Progenitor cell of endocrine pancreas (in vitro differentiated cells): Measurements from ENCODE around the gene ITGA3. TPM values are rescaled to one million over a fixed set of nuclear protein-coding genes. Genes with fewer than 3 reads are reported as not detected.

Source experiments
- DNase-seq: peaks from one replicate; pipeline ENCODE4 v3.0.0; 2021; ENCODE audit warnings: low spot score; ENCODE audit not compliant: unreplicated experiment
- H3K27ac Mint-ChIP-seq: 2 replicates; pipeline ENCODE4 v1.8.0; 2021; ENCODE audit warnings: mild to moderate bottlenecking, moderate library complexity, mixed read lengths
- H3K27me3 Mint-ChIP-seq: 2 replicates; pipeline ENCODE4 v1.8.0; 2021; ENCODE audit warnings: mixed read lengths
- H3K36me3 Mint-ChIP-seq: 2 replicates; pipeline ENCODE4 v1.8.0; 2022; ENCODE audit warnings: mixed read lengths; ENCODE audit not compliant: insufficient read depth
- H3K4me1 Mint-ChIP-seq: 2 replicates; pipeline ENCODE4 v1.8.0; 2021; ENCODE audit warnings: low read depth, mixed read lengths
- H3K4me3 Mint-ChIP-seq: 2 replicates; pipeline ENCODE4 v1.8.0; 2021; ENCODE audit warnings: low read depth, mild to moderate bottlenecking, moderate library complexity, mixed read lengths
- H3K9me3 Mint-ChIP-seq: 2 replicates; pipeline ENCODE4 v1.8.0; 2021; ENCODE audit warnings: low read depth, mixed read lengths
- total RNA-seq: library from RNA; stranded (reverse); gene quantifications from 2 replicates; pipeline ENCODE4 v1.2.1, GENCODE V29; 2021
- TF ChIP-seq, protein P1 (sequence below): fragments of 200-600 bp; sonication (generic); IDR thresholded peaks from one replicate; pipeline ENCODE4 v1.5.0; 2021; ENCODE audit warnings: antibody characterized with exemption, mild to moderate bottlenecking; ENCODE audit not compliant: unreplicated experiment

The ITGA3 gene
- total RNA-seq, 1 donor from 2014 or later: 17.6 TPM

DNA sequence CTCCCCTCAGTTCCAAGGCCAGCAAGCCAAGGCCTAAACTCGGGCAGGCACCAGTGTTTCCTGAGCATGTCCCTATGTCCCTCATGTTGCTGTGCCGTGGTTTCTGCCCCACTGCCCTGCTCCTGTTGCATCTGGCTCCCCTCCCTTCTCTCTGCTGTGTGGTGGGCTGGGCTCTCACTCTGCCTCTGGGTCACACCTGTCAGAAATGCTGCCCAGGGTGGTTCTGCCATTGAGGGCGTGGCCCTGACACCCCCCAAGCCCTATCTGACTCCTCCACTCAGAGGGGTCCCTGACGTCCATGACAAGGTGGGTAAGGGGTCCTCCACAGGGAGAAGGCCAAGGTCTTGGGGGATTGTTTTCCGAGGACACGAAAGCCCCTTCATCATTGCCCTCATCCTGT, 9.2 kb upstream of the ITGA3 start:
- H3K27ac Mint-ChIP-seq: no peak overlapping the region
- H3K4me1 Mint-ChIP-seq: no peaks in the 10 kb centered on the region

DNA sequence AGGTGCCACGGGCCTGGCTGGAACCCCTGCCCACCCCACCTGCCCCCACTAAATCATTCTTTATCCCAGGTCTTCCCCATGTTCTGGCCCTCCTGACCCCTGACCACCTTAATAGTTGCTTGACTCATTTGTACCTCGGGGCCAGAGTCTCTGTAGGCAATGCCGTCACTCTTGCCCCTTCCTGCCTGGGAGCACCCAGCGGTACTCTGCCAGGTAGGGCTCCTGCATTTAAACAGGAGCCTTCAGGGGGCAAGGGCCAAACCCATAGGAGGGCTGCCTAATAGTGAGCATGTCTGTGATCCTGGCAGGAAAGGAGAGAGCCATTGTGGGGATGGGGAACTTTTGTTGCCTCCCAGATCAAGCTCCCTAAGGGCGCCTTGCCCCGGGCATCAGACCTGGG, 8.8 kb upstream of the ITGA3 start:
- Mint-ChIP-seq H3K27me3 (peaks cover 18% of the 10 kb centered on the region), H3K9me3 (no peaks in the 10 kb centered on the region), H3K4me3 (no peak overlapping the region), H3K27ac (no peak overlapping the region), H3K36me3 (no peaks in the 10 kb centered on the region), H3K4me1 (peaks cover 3% of the 10 kb centered on the region)
- no peak for DNase-seq
- TF ChIP-seq, protein P1, sequence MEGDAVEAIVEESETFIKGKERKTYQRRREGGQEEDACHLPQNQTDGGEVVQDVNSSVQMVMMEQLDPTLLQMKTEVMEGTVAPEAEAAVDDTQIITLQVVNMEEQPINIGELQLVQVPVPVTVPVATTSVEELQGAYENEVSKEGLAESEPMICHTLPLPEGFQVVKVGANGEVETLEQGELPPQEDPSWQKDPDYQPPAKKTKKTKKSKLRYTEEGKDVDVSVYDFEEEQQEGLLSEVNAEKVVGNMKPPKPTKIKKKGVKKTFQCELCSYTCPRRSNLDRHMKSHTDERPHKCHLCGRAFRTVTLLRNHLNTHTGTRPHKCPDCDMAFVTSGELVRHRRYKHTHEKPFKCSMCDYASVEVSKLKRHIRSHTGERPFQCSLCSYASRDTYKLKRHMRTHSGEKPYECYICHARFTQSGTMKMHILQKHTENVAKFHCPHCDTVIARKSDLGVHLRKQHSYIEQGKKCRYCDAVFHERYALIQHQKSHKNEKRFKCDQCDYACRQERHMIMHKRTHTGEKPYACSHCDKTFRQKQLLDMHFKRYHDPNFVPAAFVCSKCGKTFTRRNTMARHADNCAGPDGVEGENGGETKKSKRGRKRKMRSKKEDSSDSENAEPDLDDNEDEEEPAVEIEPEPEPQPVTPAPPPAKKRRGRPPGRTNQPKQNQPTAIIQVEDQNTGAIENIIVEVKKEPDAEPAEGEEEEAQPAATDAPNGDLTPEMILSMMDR: no peak

More for the DNA sequence above, 9.2 kb upstream of the ITGA3 start:
- Mint-ChIP-seq H3K36me3 (no peaks in the 10 kb centered on the region), H3K27me3 (peaks cover 18% of the 10 kb centered on the region), H3K9me3 (no peaks in the 10 kb centered on the region), H3K4me3 (no peak overlapping the region)
- no peak for DNase-seq
- TF ChIP-seq, protein P1: no peak

DNA sequence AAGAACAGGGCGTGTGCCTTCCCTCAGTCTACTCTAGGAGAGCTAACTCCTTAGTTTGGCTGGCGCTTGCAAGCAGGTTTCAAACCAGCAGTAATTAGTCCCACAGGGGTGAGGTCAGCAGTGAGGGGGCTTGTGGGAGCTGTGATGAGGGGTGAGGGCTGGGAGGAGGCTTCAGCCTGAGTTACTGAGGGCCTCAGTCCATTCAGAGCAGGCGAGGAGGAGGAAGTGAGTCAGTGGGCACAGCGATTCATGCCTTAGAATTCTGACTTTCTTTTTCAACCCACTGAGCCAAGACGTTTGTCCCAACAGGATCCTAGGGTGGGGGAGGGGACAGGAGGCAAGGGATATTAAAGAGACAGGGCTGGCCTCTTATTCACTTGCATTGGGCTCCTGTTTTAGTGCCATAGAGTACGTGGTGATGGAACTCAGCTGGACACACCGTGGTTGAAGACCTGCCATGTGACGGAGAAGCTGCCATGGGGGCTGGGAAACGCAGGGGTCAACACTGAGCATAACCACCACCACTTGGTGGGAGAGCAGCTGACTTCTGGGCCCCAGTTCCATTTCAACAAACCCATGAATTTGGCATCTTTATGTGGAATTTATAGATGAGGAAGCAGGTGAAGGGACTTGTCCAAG, 8.3 kb upstream of the ITGA3 start:
- Mint-ChIP-seq H3K4me1 (peaks cover 9% of the 10 kb centered on the region), H3K4me3 (no peak overlapping the region), H3K36me3 (no peaks in the 10 kb centered on the region), H3K27ac (no peak overlapping the region), H3K9me3 (no peaks in the 10 kb centered on the region), H3K27me3 (peaks cover 18% of the 10 kb centered on the region)
- TF ChIP-seq, protein P1: no peak
- DNase-seq: no peak

DNA sequence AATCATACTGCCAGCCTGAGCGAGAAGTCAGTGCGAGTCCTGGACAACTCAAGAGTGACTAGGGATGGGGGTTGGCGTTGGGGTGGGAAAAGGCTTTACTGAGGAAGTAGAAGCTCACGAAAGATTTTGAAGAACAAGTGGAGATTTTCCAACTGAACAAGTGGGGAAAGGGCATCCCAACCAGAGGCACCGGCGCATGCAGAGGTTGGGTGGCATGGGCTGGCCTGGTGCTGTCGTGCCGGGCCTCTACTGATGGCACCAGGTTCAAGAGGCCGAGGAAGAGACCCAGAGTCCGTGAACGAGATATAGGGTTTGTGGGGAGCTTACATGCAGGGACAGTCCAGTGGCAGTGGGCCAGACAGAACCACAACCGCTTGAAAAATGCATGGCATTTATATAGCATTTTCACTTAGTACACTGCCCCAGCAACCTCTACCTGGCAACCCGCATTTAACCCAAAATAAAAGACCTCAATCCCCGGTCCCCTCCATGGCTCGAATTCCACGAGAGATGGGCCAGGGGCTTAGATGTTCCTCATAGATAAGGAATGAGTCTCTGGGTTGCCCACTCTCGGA, 7.7 kb upstream of the ITGA3 start:
- Mint-ChIP-seq H3K9me3 (no peaks in the 10 kb centered on the region), H3K27me3 (peaks cover 23% of the 10 kb centered on the region), H3K4me1 (peaks cover 15% of the 10 kb centered on the region), H3K36me3 (no peaks in the 10 kb centered on the region), H3K4me3 (no peak overlapping the region), H3K27ac (no peak overlapping the region)
- TF ChIP-seq, protein P1: no peak
- no peak for DNase-seq

DNA sequence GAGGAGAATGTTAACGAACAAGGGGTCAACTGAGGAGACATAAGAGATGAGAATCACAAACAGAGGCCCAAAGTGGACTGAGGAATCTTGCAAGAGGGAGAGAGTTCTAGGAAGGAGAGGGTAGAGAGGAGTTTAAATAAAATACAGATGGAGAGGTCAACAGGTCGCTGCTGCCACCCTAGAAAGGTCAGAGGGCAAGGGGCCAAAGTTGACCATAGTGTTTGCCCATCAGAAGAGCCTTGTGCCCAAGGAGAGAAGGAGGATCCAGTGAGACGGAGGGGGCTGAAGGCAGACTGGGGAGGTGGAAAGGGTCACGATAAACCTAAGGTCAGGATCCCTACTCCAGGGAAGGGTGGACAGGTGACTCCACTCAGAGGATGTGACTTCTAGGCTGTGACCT, 6.9 kb upstream of the ITGA3 start:
- Mint-ChIP-seq H3K27ac (no peak overlapping the region), H3K36me3 (no peaks in the 10 kb centered on the region), H3K4me1 (peaks cover 16% of the 10 kb centered on the region), H3K9me3 (no peaks in the 10 kb centered on the region), H3K27me3 (peaks cover 23% of the 10 kb centered on the region), H3K4me3 (no peak overlapping the region)
- TF ChIP-seq, protein P1: no peak
- DNase-seq: no peak
